Activated effector memory CD4-positive, alpha-beta T cell treated with Interleukin-2 at 50 U/mL for 16 hours (primary cell): ENCODE results near the gene TCEAL9.
"Not testable (repeated sequence)": the region's sequence is repeated elsewhere in the genome, so short reads cannot be mapped to it uniquely, and the experiment has no call there.

Source experiments
- DNase-seq: peaks from one replicate; pipeline ENCODE4 v3.0.0-alpha.2; 2020

TCEAL9 gene, protein sequence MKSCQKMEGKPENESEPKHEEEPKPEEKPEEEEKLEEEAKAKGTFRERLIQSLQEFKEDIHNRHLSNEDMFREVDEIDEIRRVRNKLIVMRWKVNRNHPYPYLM

DNA sequence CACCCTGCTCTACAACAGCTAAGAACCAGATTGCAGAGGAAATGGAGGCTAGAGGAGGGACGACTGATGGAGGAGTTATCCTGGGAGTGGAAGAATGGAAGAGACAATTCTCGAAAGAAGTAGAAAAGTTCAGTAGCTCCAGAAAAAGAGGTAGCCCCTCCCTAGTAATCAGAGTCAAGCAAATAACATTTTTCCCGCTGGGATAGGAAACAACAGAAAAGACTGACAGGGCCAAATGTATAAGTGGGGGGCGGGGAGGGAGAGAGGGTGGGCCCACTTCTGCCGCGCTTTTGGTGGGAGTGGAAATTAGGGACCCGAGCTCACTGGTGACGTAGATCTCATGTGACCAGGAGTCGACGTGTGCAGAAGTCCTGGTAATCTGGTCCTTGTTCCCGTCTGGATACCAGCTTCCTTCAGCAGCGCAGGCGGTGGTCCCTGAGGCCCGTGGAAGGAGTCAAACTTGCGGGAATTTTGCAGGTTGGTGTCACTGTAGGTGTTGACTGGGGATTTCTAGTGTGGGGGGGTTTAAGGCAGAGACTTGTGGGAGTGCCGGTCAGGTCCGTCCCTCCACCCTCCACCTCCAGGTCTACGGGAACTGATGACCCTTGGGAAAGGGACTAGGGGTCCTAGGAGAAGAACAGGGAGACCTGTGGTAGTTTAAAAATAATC, at the start of gene TCEAL9:
Gene TCEAL9, plus strand, starts transcription at position 377 of the 669 bp plus-strand sequence. CDS start 1,179 bp downstream, outside the sequence.
- DNase-seq: no peak

- no peak for DNase-seq
These were observed 46.3 kb upstream of the TCEAL9 start for GRCh38 chrX:103309860-103310554.

GRCh38 chrX:103310555-103311398, 45.5 kb upstream of the TCEAL9 start, which contains the start of gene BEX2:
TSS of gene BEX2 (minus strand) at chrX:103310990. CDS start at chrX:103309976, 1,014 bp downstream.
- DNase-seq: peak; percentile 77

DNA sequence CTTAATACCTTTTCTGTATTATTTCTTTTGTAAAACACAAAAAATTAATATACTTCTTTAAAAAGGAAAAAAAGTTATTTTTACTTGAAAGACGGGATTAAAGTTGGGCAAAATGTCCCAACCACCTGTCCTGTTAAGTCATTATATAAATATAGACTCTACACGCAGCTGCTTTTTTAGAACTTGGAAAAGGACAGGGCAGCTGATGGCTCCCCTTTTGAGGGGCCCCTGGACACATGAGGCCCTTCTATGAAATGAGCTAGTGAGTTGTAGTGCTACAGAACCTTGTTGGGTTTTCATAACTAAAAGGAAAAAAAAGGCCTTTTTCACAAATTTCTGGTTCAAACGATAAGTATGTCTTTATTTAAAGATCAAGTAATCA, 44.9 kb upstream of the TCEAL9 start:
- DNase-seq: no peak

- DNase-seq: no peak
These were observed 26.3 kb upstream of the TCEAL9 start, which contains the start of gene TCEAL7 for GRCh38 chrX:103329991-103330390. TSS of gene TCEAL7 (plus strand) at chrX:103330239. CDS start at chrX:103331404, 1,165 bp downstream.

DNA sequence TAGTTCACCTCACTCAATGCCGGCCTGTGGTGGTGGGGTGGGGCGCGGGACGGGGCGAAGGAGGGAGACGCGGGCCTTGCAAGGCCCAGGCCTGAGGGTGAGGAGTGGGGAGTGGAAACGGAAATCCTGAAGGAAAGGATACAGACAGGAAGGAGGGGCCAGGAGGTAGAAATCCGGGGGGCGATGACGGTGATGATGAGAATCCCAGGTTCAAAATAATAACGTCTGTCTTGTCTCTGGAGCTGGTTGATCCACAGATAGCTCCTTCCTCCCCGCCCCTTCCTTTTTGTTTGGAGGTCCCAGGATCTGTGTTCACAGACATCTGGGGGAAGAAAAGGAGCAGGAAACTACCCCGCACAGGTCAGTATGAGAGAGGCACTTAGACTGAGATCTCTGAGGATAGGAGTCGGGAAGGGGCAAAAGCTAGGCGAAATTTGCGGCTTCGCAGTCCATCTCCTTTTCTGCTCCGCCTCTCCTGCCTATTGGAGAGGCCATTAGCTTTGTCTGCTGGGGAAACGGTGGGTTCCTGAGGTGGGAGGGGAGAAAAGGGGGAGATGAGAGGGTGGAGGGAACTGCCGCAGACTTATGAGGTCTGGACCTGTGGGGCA, 25.5 kb upstream of the TCEAL9 start:
- DNase-seq: no peak

GRCh38 chrX:103338663-103339062, 17.6 kb upstream of the TCEAL9 start:
- no peak for DNase-seq

DNA sequence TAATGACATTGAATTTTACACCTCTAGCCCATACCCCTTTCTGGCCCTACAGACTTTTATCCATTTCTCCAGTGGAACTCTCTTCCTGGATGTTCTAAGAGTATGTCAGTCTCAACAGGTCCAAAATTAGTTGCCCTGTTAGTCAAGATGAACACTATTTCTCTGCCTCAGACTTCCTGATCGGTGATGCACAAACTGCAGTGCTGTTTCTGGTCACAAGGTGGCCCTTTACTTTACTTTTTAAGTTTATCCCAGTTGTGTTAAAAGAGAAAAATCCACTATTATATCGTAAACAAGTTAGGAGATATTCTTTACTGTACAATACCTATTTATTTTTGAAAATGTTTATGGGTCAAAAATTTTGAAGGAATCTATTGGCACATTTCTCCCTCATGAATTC, 13.2 kb upstream of the TCEAL9 start:
- peak; percentile 16 for DNase-seq

DNA sequence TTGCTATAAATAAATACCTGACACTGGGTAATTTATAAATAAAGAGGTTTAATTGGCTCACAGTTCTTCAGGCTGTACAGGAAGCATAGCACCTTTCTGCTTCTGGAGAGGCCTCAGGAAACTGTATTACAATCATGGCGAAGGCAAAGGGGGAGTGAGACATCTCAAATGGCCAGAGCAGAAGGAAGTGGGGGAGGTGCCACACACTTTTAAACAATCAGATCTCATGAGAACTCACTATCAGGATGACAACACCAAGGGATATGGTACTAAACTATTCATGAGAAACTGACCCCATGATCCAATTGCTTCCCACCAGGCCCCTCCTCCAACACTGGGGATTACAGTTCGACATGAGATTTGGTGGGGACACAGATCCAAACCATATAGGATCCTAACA, 11.7 kb upstream of the TCEAL9 start:
- no peak for DNase-seq

- no peak for DNase-seq
These were observed 8.5 kb upstream of the TCEAL9 start for GRCh38 chrX:103347682-103348397.

GRCh38 chrX:103356858-103357257, 552 bp downstream of the TCEAL9 start:
- DNase-seq: no peak

GRCh38 chrX:103357871-103358270, 1.6 kb downstream of the TCEAL9 start:
- DNase-seq: no peak

DNA sequence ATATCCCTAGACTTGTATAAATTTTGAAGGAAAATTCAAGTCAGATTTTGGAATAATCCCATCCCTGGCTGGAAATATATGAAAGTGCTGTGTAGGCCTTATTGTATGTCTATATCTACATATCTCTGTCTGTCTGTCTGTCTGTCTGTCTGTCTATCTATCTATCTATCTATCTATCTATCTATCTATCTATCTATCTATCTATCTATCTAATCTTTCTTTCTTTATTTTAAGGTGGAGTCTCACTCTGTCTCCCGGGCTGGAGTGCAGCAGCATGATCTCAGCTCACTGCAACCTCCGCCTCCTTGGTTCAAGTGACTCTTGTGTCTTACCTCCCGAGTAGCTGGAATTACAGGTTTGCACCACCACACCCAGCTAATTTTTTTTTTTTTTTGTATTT, 3.3 kb downstream of the TCEAL9 start:
- not testable (repeated sequence) for DNase-seq

DNA sequence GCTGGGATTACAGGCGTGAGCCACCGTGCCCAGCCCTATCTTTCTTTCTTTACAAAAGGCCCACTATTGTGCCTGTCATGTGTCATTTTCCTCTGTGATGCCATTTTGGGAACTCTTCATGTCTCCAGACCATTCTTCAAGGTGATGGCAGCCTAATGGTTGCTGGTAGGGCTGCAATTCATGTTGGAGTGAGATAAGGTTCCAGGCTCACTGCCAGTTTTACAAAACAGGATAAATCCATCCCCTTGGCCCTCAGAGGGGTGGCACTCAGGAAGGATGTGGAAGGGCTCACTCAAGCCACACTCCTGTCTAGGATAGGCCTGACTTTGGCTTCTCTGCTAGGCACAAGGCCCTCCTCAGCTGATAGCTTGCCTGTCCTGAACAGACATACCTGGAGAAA, 3.8 kb downstream of the TCEAL9 start:
- no peak for DNase-seq

- DNase-seq: no peak
These were observed 4.6 kb downstream of the TCEAL9 start for GRCh38 chrX:103360916-103361315.

GRCh38 chrX:103361798-103362197, 5.5 kb downstream of the TCEAL9 start:
- no peak for DNase-seq

DNA sequence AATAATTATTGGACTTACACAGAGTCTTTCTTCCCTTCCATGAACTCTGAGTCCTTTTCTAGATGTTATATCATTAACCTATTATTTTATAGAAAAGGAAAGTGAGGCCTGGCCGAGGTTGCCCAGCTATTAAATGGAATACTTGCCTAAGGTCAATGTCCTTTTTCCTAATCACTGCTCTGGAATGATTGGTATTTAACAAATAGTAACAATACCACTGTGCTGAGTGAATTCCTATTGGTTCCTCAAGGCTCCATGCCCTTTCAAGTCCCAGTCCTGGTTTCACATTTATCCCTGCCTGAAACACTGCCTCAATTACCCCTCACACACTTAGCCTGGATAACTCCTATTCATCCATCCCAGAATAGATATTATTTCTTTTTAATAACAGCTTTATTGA, 6.2 kb downstream of the TCEAL9 start:
- DNase-seq: no peak

DNA sequence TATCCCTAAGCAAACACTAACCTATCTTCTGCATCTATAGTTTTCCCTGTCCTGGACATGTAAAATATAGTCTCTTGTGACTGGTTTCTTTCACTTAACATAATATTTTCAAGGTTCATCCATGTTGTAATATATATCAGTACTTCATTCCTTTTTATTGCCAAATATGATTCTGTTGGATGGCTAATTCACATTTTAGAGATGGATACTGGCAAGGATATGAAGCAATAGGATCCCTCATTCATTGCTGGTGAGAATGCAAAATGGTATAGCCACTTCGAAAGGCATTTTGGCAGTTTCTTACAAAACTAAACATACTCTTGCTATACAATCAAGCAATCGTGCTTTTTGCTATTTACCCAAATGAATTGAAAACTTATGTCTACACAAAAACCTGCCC, 6.7 kb downstream of the TCEAL9 start:
- no peak for DNase-seq

GRCh38 chrX:103367502-103367901, 11.2 kb downstream of the TCEAL9 start:
- DNase-seq: no peak

- no peak for DNase-seq
These were observed 13.2 kb downstream of the TCEAL9 start for GRCh38 chrX:103369479-103369878.

GRCh38 chrX:103372886-103373285, 16.6 kb downstream of the TCEAL9 start:
- no peak for DNase-seq

DNA sequence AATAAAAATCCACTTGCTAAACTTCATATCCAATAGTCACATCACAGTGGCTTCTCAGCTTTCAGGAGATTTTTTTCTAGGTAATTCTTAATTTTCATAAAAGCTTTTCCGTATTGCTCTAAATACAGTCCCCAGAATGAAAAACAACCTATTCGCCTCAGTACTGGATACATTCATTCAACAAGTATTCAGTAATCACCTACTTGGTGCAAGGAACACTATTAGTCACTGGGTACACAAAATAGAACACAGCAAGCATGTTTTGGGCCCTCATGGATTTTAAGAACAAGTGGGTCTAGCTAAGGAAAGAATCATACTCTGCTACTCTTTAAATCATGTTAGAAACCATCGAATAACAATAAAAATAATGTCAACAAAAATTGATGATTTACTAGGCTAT, 17.3 kb downstream of the TCEAL9 start:
- no peak for DNase-seq
